NCI-H1694 treated with DMSO at 0.1 percent for 48 hours (cell line): ENCODE measurements around the gene TRIM51.
"Not testable (repeated sequence)": the region's sequence is repeated elsewhere in the genome, so short reads cannot be mapped to it uniquely, and the experiment has no call there.

ENCODE experiments used
- DNase-seq: peaks from one replicate; lab custom pipeline; 2025; lab: John Stamatoyannopoulos, UW

Gene TRIM51, protein sequence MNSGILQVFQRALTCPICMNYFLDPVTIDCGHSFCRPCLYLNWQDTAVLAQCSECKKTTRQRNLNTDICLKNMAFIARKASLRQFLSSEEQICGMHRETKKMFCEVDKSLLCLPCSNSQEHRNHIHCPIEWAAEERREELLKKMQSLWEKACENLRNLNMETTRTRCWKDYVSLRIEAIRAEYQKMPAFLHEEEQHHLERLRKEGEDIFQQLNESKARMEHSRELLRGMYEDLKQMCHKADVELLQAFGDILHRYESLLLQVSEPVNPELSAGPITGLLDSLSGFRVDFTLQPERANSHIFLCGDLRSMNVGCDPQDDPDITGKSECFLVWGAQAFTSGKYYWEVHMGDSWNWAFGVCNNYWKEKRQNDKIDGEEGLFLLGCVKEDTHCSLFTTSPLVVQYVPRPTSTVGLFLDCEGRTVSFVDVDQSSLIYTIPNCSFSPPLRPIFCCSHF

DNA sequence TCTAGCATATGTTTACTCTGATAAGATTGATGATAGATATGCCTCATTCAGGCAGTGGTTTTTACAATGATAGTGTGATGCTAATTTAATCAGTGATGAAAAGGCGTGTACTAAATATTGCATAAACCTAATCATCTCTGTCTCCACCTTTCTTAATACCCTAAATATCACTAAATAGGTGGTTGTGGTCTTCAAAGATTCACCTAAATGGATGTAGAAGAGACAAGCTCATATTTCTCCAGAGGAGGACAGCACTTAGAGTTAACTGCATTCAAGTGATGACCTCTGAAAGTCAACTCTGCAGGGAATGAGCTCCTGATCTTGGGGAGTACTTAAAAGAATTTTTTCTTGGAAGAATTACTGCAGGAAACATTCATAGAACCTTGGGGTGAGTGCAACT, at the start of gene TRIM51:
Gene TRIM51, plus strand, starts transcription at position 301 of the 400 bp plus-strand sequence. CDS start 2,132 bp downstream, outside the sequence.
- DNase-seq: not testable (repeated sequence)

DNA sequence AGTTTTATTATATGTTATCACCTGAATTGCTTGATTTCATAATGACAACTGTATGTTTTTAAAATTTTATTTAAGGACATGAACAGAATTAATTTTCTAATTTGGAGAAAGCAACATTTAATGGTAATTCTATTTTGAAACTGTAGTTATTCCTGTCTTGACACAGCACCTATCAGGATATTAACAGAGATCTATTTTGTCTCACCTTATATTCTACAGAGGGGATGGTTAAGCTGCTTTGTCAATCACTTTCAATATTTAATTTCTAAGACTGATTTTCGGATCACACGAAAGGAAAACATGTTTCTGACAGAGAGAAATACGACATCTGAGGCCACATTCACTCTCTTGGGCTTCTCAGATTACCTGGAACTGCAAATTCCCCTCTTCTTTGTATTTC, 44.6 kb upstream of the TRIM51 start, which contains the start of gene OR5D16:
Gene OR5D16, plus strand, starts transcription at position 301 of the 400 bp plus-strand sequence. Its CDS starts 0 bp downstream, at position 301.
- DNase-seq: no peak

DNA sequence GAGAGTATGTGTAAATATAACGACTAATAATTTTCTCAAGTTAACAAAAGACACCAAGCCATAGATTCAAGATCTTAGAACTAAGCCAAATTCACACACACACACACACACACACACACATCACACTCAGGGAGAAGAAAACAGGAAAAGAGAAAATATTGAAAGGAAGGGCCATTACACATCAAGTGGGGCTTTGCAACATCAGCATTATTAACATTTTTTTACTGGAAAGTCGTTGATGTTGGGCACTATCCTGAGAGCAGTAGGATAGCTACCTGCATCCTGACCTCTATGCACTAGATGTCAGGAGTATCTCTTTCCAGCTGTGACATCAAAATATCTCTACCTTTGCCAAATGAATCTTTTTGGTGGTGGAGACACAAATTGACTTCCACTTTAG, 35.6 kb upstream of the TRIM51 start:
- DNase-seq: no peak

DNA sequence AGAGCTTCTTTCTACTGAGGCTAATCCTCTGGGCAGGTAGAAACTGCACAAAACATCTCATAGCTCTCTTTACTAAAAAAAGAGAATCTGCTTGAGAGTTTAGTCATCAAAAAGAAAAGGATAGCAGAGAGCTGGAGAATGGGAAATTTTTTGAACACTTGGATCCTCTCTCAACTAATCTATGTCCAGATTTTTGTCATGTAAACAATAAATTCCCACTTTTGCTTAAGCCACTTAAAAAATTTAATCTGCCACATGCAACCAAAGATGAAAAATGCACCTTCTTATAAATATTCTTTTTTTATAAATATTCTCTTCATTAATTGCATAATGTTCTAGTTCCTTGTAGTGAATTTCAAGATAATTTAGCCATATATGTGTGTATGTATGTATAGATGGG, 34.1 kb upstream of the TRIM51 start:
- DNase-seq: no peak

DNA sequence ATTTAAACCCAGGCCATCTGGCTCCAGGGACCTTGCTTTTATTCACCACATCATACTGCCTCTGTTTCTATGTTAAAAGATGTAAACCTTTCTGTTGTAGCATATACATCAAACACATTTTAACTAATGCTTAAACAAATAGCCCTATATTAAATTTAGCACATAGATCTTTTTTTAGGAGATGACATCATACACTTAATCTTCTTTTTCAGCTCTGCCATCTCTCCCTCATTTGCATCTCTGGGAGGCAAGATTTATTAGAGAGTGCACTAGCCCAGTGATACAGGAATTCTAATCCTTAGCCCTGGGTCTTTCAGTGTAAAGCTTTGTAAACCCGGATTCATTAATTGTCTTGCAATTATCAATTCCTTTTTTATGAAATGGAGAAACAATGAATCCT, 31.0 kb upstream of the TRIM51 start:
- DNase-seq: no peak

DNA sequence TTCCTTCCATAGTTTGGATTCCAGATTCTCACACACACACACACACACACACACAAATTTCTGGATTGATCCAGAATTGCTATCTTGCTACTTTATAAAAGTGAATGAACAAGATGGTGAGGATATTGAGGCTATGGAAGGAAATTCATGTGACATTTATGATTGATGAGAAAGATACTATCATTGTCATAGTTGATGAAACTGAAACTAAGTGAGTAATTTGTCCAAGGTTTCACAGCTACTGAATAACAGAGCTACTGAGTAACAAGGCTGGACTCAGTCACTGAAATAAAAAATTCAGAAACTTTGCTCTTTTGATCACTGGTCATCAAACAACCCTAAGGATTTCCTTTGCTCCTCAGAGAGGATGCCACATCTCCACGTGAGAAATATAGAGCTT, 28.4 kb upstream of the TRIM51 start:
- no peak for DNase-seq

DNA sequence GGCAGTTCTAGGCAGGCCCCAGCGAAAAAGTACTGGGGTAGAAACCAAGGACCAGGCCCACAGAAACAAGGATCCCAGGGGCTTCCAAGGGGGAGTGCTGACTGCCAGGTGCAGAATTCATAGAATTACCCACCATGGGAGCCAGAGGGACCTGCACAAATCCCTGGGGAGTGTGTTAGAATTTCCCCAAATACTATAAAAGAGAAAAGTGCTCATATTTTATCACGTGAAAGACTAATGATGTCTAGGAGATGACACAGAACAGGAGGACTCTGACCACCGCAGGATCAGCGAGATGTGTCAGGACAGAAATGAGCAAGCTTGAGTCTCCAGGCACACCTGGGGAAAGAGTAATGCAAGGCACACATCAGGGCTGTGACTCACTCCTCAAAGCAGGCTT, 15.7 kb upstream of the TRIM51 start:
- DNase-seq: not testable (repeated sequence)

DNA sequence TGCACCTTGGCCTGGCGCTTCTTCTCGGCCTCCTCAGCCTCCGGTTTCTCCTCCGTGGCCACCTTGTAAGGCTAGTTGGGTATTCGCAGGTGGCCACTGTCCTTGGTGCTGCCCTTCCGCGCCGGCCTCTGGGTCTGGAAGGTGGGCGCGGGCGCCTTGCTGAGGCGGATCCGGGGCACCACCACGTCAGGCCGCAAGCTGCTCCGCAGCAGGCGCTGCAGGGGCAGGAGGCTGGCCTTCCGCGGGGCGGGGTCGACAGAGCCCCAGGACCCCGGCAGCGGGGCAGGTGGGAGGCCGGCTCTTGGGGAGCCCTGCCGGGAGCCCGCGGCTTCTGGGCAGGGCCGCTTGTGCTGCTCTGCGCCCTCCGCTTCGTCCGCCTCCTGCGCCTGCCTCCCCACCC, 10.4 kb upstream of the TRIM51 start:
- not testable (repeated sequence) for DNase-seq

DNA sequence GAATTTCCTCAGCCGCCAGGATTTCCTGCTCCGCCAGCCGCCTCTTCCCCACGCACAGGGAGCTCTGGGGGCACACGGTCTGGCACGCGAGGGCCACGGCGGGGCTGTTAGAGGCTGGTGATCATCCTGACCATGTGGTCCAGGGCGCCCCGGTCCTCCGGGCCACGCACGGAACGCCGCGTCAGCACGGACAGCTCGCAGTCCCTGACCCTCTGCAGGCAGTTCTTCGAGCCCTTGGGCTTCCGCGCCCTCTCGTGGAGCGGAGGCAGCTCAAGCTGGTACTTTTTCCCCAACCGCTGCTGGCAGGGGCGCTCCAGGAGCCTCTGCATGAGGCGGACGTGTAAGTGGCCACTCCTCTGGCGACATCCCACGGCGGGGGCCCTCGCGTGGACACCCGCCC, 10.0 kb upstream of the TRIM51 start:
- not testable (repeated sequence) for DNase-seq

DNA sequence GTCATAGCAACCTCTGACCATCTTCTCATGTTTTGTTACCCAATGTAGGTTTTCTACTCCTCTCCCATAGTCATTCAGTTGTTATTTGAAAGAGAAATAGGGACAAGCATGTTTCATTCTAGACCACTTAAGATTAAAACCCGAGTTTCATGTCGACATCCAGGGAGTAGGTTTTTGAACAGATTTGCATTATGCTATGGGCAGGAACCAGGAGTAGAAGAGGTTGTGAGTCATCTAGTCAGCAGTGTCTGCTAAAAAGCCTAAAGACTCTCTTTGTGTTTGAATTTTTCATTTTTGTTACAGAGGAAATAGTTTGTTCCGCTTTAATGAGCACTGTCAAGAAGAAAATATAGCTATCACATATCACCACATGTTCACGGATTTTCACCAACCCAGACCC, 1.9 kb downstream of the TRIM51 start:
- DNase-seq: not testable (repeated sequence)

DNA sequence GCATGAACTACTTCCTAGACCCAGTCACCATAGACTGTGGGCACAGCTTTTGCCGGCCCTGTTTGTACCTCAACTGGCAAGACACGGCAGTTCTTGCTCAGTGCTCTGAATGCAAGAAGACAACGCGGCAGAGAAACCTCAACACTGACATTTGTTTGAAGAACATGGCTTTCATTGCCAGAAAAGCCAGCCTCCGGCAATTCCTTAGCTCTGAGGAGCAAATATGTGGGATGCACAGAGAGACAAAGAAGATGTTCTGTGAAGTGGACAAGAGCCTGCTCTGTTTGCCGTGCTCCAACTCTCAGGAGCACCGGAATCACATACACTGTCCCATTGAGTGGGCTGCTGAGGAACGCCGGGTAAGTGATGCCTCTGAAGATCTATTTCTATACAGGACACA, 2.4 kb downstream of the TRIM51 start:
- not testable (repeated sequence) for DNase-seq

DNA sequence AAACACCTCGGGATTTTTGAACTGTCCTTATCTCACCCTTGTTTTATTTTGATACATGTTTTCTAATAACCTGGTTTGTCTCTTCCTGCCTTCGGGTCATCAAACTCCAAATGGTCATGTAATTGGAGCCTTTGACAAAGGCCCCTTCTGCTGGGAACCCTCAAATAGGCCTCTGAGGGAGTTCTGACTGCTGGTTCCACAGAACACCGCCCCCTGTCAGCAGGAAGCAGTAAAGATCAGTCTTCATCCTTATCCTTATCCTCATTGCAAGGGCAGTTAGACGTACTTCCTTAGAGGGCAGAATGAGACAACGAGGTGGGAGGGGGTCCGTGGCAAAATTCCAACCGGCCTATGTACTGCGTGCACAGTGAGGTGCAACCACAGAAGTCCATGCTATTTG, 12.1 kb downstream of the TRIM51 start:
- no peak for DNase-seq

DNA sequence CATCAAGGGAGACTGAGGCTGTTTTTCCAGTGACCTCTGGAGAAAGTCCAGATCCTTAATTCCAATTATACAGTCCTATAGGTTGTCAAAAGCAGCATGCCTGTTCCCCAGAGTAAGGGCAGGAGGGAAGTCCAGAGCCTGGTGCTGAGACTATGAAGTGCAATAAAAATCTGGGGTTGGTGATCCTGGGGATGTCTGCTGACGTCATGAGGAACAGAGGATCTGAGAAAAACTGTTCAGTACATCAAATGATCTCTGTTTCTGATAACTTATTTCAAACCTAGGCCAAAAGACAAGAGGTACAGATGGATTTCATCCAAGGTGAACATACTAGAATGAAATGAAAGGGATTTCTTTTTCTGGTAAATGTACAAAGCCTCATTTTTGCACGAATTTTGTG, 19.2 kb downstream of the TRIM51 start:
- DNase-seq: no peak

DNA sequence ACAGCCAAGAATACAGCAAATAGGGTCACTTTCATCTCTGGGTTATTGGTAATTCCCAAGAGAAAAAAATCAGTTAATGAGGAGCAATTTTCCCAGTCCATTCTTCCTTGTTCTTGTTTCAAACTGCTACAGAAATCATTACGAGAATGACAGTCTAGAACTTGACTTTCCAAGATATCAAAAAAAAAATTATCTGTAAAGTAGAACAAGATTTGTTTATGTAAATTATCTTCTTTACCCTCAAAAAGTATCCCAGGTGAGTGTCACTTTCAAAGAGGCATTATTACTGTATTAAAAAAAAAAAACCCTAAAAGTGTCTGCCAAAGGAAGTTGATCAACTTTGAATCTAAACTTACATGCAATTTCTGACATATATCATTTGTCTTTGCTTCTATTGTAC, 31.4 kb downstream of the TRIM51 start, which contains the start of gene OR5W2:
Gene OR5W2, minus strand, starts transcription at position 101 of the 400 bp plus-strand sequence. Its CDS starts 0 bp downstream, at position 101.
- DNase-seq: no peak

DNA sequence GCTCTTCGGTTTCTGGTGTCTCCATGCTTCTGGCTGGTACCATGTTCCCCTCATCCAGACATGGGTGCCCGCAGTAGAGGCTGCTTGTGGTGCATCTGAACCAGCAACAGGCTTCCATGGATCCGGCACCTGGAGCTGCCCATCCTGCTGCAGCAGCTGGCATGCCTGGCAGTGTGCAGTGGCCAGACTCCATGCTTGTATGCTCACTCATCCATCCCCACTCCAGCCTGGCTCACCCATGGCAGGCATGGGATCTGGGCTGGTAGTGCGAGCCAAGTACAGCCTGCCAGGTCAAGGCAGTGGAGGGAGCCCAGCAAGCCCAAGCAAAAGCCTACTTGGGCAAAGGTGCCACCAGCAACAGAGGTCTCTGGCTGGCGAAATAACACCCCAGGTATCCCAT, 37.4 kb downstream of the TRIM51 start:
- no peak for DNase-seq

DNA sequence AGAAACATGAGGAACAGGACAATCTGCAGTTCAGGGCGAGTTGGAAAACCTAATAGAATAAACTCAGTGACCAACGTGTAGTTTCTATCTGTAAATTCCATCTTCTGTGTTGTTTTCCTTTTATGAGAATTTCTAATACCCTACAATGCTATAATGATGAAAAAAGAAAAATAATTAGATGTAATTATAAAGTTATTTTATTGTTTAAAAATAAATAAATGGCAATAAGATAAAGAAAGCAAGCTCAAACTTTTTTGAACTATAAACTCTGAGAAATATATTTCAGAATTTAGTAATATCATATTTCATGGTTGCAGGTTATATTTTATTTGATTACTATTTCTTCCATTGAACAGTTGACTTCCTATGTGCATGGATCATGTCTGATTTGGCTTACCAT, 53.2 kb downstream of the TRIM51 start, which contains the start of gene OR5I1:
Gene OR5I1, minus strand, starts transcription at position 101 of the 400 bp plus-strand sequence. Its CDS starts 0 bp downstream, at position 101.
- DNase-seq: no peak
